Lower lobe of right lung (tissue), 2 donors: ENCODE data around the gene HSPA1L. TPM values are rescaled to one million over a fixed set of nuclear protein-coding genes. Genes with fewer than 3 reads are reported as not detected.
A peak's percentile ranks its signal among the peaks of the same experiment; 100 is the strongest.

Experiments used
- ATAC-seq, 2 donors: fragments of 200-7000 bp; cut with Tn5 transposase; one replicate each; pipeline ENCODE4 v1.9.1; 2020 to 2022; ENCODE audit warnings: mild to moderate bottlenecking in 2 of 2, moderate library complexity in 2 of 2
- DNase-seq: peaks from one replicate; pipeline ENCODE4 v3.0.0-alpha.2; 2020
- H3K27ac ChIP-seq: fragments of 200-600 bp; one replicate; pipeline ENCODE4 v1.8.0; 2022
- H3K27me3 ChIP-seq: fragments of 200-600 bp; one replicate; pipeline ENCODE4 v1.8.0; 2022; ENCODE audit warnings: low read depth
- H3K36me3 ChIP-seq: fragments of 200-600 bp; one replicate; pipeline ENCODE4 v1.8.0; 2022; ENCODE audit warnings: mild to moderate bottlenecking
- H3K4me1 ChIP-seq: fragments of 200-600 bp; one replicate; pipeline ENCODE4 v1.8.0; 2022
- H3K4me3 ChIP-seq: fragments of 200-600 bp; one replicate; pipeline ENCODE4 v1.8.0; 2022; ENCODE audit warnings: mild to moderate bottlenecking
- H3K9me3 ChIP-seq: fragments of 200-600 bp; one replicate; pipeline ENCODE4 v1.8.0; 2022
- intact Hi-C: fragments of 100-400 bp; cut with DNase I; formaldehyde crosslinking; loops from one replicate; pipeline ENCODE4 v1.11.0; 2022
- total RNA-seq: library from RNA; stranded (reverse); fragmentation: NEBNext Ultra II Directional; extraction: Animal tissue kit (Norgen Biotek cat#: 25700); gene quantifications from one replicate; pipeline ENCODE4 v1.2.1, GENCODE V29; 2021
- TF ChIP-seq, protein P1 (sequence below): fragments of 200-600 bp; IDR thresholded peaks from one replicate; pipeline ENCODE4 v1.8.0; 2022; ENCODE audit warnings: antibody characterized with exemption, mild to moderate bottlenecking
- donor health status: DM: no; HTN: yes; CAD: no; lungs with severe emphysema.

Gene HSPA1L
- total RNA-seq, 1 donor from 2014 or later = 2.5 TPM

DNA sequence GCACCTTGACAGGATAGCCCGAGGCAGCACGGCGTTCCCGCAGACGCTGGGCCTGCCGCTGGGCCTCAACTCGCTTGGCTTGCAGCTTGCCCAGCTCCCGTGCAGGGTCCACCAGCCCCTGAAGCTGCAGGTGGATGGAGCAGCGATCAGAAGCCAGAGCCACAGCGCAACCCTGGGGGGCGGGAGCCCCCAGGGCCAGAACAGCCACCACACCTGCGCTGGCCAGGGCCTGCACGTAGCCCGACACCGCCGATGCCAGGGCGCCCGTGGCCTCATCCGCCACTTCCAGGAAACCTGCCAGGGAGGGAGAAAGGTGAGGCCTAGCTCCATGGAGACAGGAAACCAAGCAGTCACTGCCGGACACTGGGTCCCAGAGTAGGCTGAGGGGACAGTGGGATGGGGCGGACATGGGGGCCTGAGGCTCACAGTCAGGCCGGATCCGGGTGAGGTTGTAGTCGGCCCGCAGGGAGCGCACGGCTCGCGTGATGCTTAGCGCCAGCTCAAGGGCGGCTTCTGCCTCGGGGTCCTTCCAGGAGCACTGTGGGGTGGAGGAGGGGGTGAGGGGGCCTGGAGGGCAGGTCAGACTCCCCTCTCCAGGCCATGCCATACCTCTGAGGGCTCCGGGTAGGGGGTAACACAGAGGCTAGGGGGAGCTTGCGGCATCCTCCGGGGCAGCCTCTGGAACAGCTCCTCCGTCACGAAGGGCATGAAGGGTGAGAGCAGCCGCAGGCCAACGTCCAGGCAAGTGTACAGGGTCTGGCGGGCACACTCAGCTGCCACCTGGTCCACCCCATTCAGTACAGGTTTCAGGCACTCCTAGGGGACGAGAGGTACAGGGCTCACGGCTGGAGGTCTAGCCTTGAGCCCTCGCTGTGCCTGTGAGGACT is 35.8 kb downstream of the HSPA1L start:
- Histone ChIP-seq H3K4me3 (no peak overlapping the region), H3K27ac (no peak overlapping the region), H3K9me3 (no peaks in the 10 kb centered on the region), H3K36me3 (peaks cover 58% of the 10 kb centered on the region), H3K4me1 (peaks cover 13% of the 10 kb centered on the region), H3K27me3 (no peaks in the 10 kb centered on the region)
- ATAC-seq (no peak), DNase-seq (no peak)
- intact Hi-C loops = no loop called here
- TF ChIP-seq, protein P1, sequence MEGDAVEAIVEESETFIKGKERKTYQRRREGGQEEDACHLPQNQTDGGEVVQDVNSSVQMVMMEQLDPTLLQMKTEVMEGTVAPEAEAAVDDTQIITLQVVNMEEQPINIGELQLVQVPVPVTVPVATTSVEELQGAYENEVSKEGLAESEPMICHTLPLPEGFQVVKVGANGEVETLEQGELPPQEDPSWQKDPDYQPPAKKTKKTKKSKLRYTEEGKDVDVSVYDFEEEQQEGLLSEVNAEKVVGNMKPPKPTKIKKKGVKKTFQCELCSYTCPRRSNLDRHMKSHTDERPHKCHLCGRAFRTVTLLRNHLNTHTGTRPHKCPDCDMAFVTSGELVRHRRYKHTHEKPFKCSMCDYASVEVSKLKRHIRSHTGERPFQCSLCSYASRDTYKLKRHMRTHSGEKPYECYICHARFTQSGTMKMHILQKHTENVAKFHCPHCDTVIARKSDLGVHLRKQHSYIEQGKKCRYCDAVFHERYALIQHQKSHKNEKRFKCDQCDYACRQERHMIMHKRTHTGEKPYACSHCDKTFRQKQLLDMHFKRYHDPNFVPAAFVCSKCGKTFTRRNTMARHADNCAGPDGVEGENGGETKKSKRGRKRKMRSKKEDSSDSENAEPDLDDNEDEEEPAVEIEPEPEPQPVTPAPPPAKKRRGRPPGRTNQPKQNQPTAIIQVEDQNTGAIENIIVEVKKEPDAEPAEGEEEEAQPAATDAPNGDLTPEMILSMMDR = no peak

DNA sequence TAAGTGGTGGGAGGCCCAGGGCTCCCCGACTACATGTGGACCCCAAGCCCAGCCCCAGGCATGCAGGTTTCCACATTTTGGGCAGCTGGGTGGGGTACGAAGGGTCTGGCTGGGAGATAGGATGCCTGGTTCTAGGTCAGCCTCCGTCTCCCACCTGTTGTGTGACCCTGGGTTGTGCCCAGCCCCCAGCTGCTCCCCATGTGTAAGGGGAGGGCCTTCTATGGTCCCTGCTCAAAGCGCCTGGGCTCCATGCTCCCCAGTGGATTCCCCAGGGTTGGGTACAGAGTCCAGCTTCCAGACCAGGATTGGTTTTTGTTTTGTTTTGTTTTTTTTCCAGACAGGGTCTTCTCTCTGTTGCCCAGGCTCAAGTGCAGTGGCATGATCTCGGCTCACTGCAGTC is 36.9 kb downstream of the HSPA1L start:
- ATAC-seq (no peak), DNase-seq (no peak)
- Histone ChIP-seq H3K4me1 (peaks cover 13% of the 10 kb centered on the region), H3K4me3 (no peak overlapping the region), H3K9me3 (no peaks in the 10 kb centered on the region), H3K27ac (no peak overlapping the region), H3K27me3 (no peaks in the 10 kb centered on the region), H3K36me3 (peaks cover 50% of the 10 kb centered on the region)
- intact Hi-C loops = no loop called here
- TF ChIP-seq, protein P1 = no peak

- H3K9me3 ChIP-seq = no peaks in the 10 kb centered on the region
- peaks cover 13% of the 10 kb centered on the region for H3K4me1 ChIP-seq
- no peaks in the 10 kb centered on the region for H3K27me3 ChIP-seq
- peaks cover 45% of the 10 kb centered on the region for H3K36me3 ChIP-seq
- peak overlapping the region; percentile 50 for H3K27ac ChIP-seq
- H3K4me3 ChIP-seq = no peak overlapping the region
- intact Hi-C loops = no loop called here
- DNase-seq = no peak
- ATAC-seq = no peak
- TF ChIP-seq, protein P1 = no peak
These were observed 37.4 kb downstream of the HSPA1L start for GRCh38 chr6:31777667-31778050.

- peaks cover 40% of the 10 kb centered on the region for H3K36me3 ChIP-seq
- peaks cover 13% of the 10 kb centered on the region for H3K4me1 ChIP-seq
- intact Hi-C loops = no loop called here
- H3K9me3 ChIP-seq = no peaks in the 10 kb centered on the region
- TF ChIP-seq, protein P1 = no peak
- peak within 1 kb of the TSS; percentile 50 for H3K27ac ChIP-seq
- H3K27me3 ChIP-seq = no peaks in the 10 kb centered on the region
- peak; percentile 83 for DNase-seq
- H3K4me3 ChIP-seq = peak within 1 kb of the TSS; percentile 33
- ATAC-seq = peak; percentile 87 to 91
These were observed 38.0 kb downstream of the HSPA1L start, which contains the start of gene VWA7 for GRCh38 chr6:31776989-31777666. TSS of gene VWA7 (minus strand) at chr6:31777328. CDS start at chr6:31776779, 549 bp downstream.

DNA sequence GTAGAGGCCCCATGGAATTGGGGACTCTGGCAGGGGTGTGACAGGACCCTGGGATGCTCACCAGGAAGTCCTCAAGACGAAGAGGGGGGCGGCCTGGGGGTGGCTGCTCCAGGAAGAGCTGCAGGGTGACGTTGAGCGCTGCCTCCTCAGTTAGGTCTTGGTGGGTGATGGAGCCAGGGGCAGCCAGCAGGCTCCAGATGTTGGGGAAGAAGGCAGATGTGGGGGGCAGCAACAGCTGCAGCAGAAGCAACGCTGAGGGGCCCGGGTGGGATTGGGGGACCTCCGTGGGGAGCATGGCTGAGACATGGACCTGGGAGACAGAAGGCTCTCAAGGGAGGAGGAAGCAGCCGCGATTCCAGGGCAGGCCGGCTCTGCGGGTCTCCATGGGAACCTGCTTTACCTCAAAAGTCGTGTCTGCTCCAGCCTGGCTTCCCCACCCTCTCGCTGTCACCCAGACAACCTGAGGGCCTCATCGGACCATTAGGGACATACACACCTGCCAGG is 38.5 kb downstream of the HSPA1L start:
- H3K27me3 ChIP-seq = no peaks in the 10 kb centered on the region
- peak overlapping the region; percentile 50 for H3K27ac ChIP-seq
- peaks cover 34% of the 10 kb centered on the region for H3K36me3 ChIP-seq
- intact Hi-C loops = no loop called here
- DNase-seq (peak; percentile 57), ATAC-seq (peak in 1 of 2 donors; percentile 38)
- no peaks in the 10 kb centered on the region for H3K9me3 ChIP-seq
- TF ChIP-seq, protein P1 = no peak
- H3K4me3 ChIP-seq = peak overlapping the region; percentile 33
- H3K4me1 ChIP-seq = peaks cover 13% of the 10 kb centered on the region
